HG02840 (cell line): ENCODE measurements around the gene NFIX.

Experiments used
- ATAC-seq: cut with Tn5 transposase; IDR thresholded peaks from one replicate; pipeline ENCODE4 v1.9.1; 2021; ENCODE audit warnings: mild to moderate bottlenecking, moderate library complexity, moderate number of reproducible peaks; ENCODE audit not compliant: unreplicated experiment, low FRiP score

NFIX gene

DNA sequence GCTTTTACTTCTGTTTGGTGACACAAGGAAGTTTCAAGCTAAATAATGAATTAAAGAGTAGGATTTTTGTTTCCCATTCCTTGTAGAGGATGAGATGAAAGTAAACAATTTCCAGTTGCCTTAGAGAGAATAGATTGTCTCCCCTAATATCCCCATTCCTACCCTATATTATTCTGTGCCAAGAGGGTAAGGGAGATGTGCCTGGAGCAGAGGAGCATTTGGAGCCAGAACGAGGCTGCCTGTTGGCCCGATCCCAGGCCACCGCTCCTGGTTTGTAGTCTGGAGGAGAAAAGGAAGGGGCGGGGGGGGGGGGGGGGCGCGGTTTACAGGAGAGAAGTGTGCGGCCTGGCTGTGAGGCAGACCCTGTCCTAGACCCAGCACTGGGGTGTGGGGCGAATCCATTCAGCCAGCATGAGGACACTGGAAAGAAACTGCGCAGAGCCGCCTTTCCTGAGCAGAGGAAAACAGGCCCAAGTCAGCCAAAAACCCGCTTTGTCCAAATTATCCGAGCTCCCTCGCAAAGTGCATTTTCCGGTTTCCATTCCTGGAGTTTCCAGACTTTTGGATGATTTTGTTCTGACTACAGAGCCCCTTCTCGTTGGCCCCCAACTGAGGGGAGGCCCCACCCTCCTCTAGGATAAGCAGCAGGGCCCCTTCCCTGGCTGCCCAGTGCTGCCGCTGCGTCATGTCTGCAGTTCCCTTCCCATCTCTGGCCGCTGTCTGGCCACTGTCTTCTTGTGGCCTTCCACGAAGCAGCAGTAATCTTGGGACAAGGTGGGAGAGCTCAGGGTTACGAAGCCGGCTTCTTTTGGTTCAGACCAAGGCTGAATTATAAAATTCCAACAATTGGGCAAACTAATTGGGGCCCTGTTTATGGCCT, 23.0 kb downstream of the NFIX start:
- no peak for ATAC-seq

GRCh38 chr19:13019332-13019731, 24.1 kb downstream of the NFIX start:
- ATAC-seq = no peak

DNA sequence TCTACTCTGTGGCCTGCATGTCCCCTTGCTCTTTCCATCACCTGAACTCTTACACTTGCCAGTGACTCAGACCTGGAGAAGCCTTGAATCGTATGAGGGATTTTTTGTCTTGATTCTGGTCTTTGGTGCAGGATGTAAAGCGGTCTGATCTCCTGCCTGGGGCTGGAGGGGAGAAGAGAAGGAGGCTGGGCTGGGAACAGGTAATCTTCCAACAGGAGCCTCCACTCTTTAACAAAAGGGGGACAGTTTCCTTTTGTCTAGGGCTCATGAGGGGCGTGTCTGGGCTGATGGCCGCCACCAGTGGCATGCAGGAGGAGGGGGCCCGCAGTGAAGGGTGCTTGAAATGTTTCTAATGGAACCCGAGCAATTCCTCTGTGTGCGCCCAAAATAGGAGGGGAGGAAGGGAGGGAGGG, 24.7 kb downstream of the NFIX start:
- ATAC-seq = no peak

GRCh38 chr19:13022111-13022858, 27.0 kb downstream of the NFIX start:
- ATAC-seq = no peak

- ATAC-seq = no peak
These were observed 27.8 kb downstream of the NFIX start for GRCh38 chr19:13022859-13023636.

- no peak for ATAC-seq
These were observed 28.4 kb downstream of the NFIX start for GRCh38 chr19:13023656-13024055.

DNA sequence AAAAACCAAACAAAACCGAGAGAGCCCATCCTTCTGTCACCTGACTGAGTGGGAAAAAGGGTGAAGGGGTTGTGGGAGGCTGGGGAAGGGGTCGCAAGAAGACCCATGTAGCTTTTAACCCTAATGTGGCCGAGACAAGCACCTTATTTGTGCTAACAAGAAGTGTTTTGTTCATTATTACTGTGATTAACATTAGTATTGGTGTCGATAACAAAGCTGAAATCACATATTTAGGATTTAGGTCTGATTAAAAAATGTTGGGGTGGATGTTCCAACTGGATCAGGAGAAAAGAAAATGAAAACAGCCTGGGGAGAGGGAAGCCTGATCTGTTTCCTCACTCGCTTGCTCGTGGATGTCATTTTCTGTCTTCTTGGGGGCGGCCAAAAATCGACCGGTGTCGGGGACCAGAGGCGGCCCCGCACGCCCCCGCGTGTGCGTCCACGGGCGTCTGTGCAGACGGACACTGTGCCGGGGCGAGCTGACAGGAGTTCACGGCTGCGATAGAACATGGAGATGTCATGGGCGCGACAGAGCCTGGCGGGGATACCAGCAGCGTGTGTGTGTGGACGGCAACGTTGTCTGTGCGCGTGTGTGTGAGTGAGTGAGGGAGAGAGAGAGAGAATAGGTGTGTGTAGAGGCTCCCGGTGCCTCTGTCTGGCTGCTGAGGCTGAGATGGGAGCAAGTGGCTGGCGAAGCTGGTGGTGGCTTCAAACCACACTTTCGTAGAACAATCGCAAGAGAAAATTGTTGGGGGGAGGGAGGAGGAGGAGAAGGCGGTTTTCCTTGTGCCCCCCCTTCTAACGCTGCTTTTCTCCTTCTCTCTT, 29.1 kb downstream of the NFIX start:
- no peak for ATAC-seq

GRCh38 chr19:13024951-13025697, 29.8 kb downstream of the NFIX start:
- no peak for ATAC-seq

GRCh38 chr19:13025819-13026456, 30.7 kb downstream of the NFIX start:
- ATAC-seq = no peak

- no peak for ATAC-seq
These were observed 31.4 kb downstream of the NFIX start for GRCh38 chr19:13026462-13027370.

DNA sequence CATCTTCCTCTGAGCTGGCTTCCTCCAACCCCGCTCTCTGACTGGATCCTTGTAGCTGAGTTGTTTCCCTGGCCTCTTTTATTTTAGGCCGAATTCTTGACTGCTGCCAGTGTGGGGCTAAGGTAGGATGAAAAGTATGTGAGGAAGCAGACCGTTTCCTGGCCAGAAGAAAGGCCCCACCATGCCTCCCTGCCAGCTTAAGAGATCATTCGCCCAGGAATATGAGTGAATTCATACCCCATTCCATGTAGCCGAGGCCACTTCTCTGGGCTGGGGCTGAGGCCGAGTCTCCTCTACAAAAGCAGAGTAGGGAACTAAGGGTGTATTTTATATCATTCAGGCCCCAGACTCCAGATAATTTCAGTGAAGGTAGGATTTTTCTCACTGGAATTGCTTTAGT, 32.3 kb downstream of the NFIX start:
- no peak for ATAC-seq

DNA sequence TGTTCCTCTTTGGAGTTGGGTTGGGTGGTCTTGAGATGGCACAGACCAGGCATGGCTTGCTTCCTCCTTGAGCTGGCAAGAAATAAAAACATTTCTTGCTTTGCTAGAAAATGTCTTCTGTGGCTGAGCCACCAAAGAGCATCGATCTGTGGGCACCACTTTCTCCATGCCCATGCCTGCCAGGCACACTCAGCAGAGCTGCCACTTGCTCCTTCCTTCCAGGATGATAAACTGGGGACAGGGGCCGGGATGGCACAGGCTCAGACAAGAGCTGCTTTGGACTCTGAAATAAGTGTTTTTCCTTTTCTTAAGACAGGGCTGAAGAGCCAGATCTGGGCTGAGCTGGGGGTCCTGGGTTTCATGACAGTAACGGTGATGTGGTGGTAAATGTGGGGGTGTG, 32.8 kb downstream of the NFIX start:
- no peak for ATAC-seq

DNA sequence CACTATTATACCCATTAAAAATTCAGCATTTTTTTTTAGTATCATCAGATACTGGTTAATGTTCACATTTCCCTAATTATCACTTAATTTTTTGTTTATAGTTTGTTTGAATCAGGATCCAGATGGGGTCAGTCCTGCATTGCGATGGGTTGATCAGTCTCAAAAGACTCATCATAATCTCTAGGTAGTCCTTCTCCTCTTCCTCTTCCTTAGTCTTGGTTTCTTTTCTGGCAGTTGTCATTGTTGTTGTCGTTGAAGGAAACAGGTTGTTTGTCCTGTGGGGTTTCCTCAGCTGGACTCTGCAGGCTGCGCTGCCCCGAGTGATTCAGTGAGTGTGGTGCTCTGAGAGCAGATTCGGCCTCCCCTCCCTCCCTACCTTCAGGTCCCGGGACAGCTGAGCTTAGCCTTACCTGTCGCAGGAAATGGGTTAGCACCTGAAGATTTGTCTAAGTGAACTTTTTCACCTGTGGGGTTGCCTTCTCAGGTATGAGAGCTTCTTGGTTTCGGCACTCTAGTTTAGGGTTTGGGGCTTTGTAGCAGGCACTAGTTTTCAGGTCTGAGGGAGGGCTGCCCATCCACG, 34.1 kb downstream of the NFIX start:
- no peak for ATAC-seq

DNA sequence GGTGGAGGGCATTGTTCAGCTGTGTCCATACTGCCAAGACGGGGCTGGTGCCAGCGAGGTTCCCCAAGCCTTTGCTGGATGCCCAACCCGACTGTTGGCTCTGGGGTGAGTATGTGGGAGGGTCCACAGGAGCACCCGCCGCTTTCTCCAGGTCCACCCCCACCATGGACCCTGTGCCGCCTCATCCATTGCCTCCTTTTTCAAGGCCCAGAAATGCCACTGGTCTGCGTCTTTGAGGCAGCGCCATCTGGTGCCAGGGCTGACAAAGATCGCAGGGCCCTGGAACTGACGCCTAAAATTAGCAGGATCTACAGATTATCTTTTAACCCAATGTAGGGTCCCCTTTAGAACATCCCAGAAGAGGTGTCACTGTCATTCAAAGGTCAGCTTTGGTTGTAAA, 34.6 kb downstream of the NFIX start:
- no peak for ATAC-seq

GRCh38 chr19:13031917-13032623, 36.8 kb downstream of the NFIX start:
- ATAC-seq = no peak

GRCh38 chr19:13032837-13033236, 37.6 kb downstream of the NFIX start:
- no peak for ATAC-seq

GRCh38 chr19:13033244-13033643, 38.0 kb downstream of the NFIX start:
- no peak for ATAC-seq
